RWPE2 (cell line): ENCODE results near the gene LMO1.
A peak's percentile ranks its signal among the peaks of the same experiment; 100 is the strongest.

Experiments used
- ATAC-seq: fragments of 200-7000 bp; cut with Tn5 transposase; 3 replicates; pipeline ENCODE4 v1.9.1; 2021; ENCODE audit warnings: low read depth
- DNase-seq: peaks from one replicate; pipeline ENCODE4 v3.0.0-alpha.2; 2020; ENCODE audit warnings: low spot score
- H3K27ac ChIP-seq: fragments of 450-650 bp; 2 replicates; pipeline ENCODE4 v1.5.1; 2017; ENCODE audit warnings: mild to moderate bottlenecking; ENCODE audit not compliant: poor library complexity, severe bottlenecking
- H3K27me3 ChIP-seq: fragments of 250-450 bp; sonication (Bioruptor Pico); 2 replicates; pipeline ENCODE4 v1.5.1; 2021; ENCODE audit warnings: mild to moderate bottlenecking, moderate library complexity; ENCODE audit not compliant: insufficient read depth, poor library complexity, severe bottlenecking
- H3K36me3 ChIP-seq: fragments of 250-450 bp; sonication (Bioruptor Pico); 2 replicates; pipeline ENCODE4 v1.5.1; 2020; ENCODE audit warnings: low read depth, mild to moderate bottlenecking, moderate library complexity
- H3K4me1 ChIP-seq: fragments of 250-450 bp; sonication (Bioruptor Pico); 2 replicates; pipeline ENCODE4 v1.5.1; 2021; ENCODE audit warnings: mild to moderate bottlenecking, moderate library complexity; ENCODE audit not compliant: insufficient read depth, poor library complexity, severe bottlenecking
- H3K4me3 ChIP-seq: fragments of 250-450 bp; sonication (Bioruptor Pico); 2 replicates; pipeline ENCODE4 v1.5.1; 2021; ENCODE audit warnings: mild to moderate bottlenecking, moderate library complexity; ENCODE audit not compliant: severe bottlenecking
- H3K9me3 ChIP-seq: fragments of 250-450 bp; sonication (Bioruptor Pico); 2 replicates; pipeline ENCODE4 v1.5.1; 2021; ENCODE audit warnings: mild to moderate bottlenecking, moderate library complexity; ENCODE audit not compliant: severe bottlenecking
- TF ChIP-seq, protein P1 (sequence below): fragments of 450-650 bp; IDR thresholded peaks from one replicate; pipeline ENCODE4 v1.5.1; 2017; ENCODE audit warnings: mild to moderate bottlenecking, moderate library complexity; ENCODE audit not compliant: poor library complexity, severe bottlenecking

The LMO1 gene

DNA sequence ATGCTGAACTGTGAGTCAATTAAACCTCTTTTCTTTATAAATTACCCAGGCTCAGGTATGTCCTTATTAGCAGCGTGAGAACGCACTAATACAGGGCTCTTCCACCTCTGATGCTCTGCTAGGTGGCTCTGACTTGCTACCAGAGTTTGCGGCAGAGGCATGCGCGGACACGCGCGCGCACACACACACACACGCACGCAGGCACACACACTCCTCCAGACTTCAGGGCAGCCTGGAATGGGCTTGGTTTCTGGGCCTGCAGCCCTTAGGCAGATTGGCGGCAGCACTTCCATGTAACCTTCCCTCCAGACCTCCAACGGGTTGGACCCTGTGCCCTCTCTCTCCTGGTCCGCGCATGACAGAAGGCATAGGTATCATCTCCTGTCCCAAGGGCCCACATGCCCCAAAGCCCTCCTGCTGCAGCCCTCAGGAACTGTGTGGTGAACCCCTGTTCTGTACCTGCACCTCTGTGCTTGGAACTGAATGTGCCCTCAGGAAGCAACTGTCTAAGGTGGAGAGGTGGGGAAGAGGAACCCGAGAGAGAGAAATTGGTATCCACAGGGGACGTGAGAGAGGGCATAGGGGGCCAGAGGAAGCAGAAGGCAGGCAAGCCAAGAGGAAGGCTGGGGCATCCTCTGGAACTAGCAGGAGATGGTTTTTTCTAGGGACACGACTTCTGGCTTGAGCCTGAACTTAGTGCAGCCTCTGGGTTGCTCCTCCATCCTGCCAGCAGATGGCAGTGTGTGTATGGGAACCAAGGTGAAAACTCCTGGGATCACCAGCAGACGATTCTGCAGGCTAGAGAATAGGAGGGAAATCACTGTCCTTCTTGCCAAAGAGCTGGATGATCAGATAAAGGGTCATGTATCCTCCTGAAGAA, 71.4 kb downstream of the LMO1 start:
- H3K4me1 ChIP-seq: no peaks in the 10 kb centered on the region
- H3K27ac ChIP-seq: no peak overlapping the region
- DNase-seq (no peak), ATAC-seq (peak; percentile 87)
- H3K27me3 ChIP-seq: no peaks in the 10 kb centered on the region
- no peaks in the 10 kb centered on the region for H3K9me3 ChIP-seq
- no peak overlapping the region for H3K4me3 ChIP-seq
- H3K36me3 ChIP-seq: no peaks in the 10 kb centered on the region
- TF ChIP-seq, protein P1, sequence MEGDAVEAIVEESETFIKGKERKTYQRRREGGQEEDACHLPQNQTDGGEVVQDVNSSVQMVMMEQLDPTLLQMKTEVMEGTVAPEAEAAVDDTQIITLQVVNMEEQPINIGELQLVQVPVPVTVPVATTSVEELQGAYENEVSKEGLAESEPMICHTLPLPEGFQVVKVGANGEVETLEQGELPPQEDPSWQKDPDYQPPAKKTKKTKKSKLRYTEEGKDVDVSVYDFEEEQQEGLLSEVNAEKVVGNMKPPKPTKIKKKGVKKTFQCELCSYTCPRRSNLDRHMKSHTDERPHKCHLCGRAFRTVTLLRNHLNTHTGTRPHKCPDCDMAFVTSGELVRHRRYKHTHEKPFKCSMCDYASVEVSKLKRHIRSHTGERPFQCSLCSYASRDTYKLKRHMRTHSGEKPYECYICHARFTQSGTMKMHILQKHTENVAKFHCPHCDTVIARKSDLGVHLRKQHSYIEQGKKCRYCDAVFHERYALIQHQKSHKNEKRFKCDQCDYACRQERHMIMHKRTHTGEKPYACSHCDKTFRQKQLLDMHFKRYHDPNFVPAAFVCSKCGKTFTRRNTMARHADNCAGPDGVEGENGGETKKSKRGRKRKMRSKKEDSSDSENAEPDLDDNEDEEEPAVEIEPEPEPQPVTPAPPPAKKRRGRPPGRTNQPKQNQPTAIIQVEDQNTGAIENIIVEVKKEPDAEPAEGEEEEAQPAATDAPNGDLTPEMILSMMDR: peak; percentile 87

DNA sequence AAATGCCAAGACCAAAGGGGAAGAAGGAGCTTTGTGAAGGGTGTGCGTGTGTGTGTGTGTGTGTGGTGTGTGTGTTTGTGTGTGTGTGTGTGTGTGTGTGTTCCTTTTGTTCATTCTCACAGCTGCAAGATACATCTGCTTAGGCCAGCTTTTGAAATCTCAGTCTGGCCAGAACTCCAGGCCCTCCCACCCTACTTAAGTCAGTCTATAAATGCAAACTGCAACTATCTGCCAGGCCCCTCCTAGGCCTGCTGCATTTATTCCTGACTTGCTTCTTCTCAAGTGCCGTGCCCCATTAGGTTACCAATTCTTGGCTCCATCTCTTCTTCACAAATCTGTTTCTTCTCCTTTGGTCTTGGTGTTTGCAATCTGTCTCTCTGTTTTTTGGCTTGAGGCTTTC, 73.2 kb downstream of the LMO1 start:
- H3K27ac ChIP-seq: no peak overlapping the region
- no peak for DNase-seq
- H3K27me3 ChIP-seq: no peaks in the 10 kb centered on the region
- no peaks in the 10 kb centered on the region for H3K36me3 ChIP-seq
- no peaks in the 10 kb centered on the region for H3K9me3 ChIP-seq
- H3K4me1 ChIP-seq: no peaks in the 10 kb centered on the region
- TF ChIP-seq, protein P1: no peak
- no peak overlapping the region for H3K4me3 ChIP-seq
- no peak for ATAC-seq

DNA sequence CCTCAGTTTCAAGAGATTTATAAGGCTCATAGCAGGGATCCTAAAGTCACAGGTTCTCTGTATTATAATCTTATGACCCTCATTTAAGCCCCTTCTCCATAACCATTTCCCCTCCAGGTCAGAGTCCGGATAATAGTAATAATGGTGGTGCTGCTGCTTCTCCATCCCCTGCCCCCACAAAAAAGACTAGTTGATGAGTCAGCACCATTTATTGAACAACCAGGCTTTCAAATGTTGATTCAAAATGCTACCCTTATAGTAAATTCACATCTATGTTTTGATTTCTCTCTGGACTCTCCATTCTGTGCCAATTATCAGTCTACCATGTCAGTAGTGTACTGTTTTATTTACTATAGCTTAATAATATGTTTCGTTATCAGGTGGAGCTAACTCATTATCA, 77.2 kb downstream of the LMO1 start:
- Histone ChIP-seq H3K27ac (no peak overlapping the region), H3K36me3 (no peaks in the 10 kb centered on the region), H3K4me1 (no peaks in the 10 kb centered on the region), H3K9me3 (no peaks in the 10 kb centered on the region), H3K4me3 (no peak overlapping the region), H3K27me3 (no peaks in the 10 kb centered on the region)
- ATAC-seq: no peak
- DNase-seq: no peak
- TF ChIP-seq, protein P1: no peak

DNA sequence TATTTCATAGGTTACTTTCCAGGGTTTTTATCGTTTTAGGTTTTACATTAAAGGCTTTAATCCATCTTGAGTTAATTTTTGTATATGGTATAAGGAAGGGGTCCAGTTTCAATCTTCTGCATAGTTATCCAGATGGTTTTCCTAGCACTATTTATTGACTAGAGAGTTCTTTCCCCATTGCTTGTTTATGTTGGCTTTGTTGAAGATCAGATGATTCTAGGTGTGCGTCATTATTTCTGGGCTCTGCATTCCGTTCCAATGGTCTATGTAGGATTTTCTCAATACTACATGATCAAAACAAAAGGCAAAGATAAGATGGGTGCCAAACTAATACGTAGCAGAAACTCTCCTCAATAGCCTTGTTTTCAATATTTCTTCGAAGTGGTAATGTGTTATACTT, 80.6 kb downstream of the LMO1 start:
- no peak overlapping the region for H3K27ac ChIP-seq
- ATAC-seq: no peak
- no peak overlapping the region for H3K4me3 ChIP-seq
- H3K36me3 ChIP-seq: no peaks in the 10 kb centered on the region
- H3K27me3 ChIP-seq: no peaks in the 10 kb centered on the region
- TF ChIP-seq, protein P1: no peak
- no peak for DNase-seq
- H3K4me1 ChIP-seq: no peaks in the 10 kb centered on the region
- H3K9me3 ChIP-seq: no peaks in the 10 kb centered on the region

DNA sequence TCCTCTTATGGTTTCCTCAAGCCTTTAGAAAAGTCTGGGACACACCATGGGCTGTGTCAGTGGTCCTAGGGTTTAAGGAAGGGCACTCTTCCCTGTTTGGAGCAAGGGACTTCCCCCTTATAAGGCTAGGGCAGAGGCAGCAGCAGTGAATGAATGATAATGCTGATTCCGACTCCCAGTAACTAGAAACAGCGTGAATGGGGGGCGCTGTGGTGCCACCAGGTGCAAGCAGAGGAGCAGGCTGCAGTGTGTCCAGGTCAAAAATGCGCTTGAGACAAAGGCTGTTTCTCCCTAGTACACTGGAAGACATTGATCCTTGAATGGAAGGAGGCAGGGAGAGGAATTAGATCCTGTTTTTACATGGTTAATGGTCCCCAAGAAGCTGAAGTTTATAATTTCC, 83.2 kb downstream of the LMO1 start:
- H3K4me1 ChIP-seq: no peaks in the 10 kb centered on the region
- DNase-seq (no peak), ATAC-seq (no peak)
- TF ChIP-seq, protein P1: no peak
- no peaks in the 10 kb centered on the region for H3K27me3 ChIP-seq
- H3K4me3 ChIP-seq: no peak overlapping the region
- no peak overlapping the region for H3K27ac ChIP-seq
- no peaks in the 10 kb centered on the region for H3K36me3 ChIP-seq
- H3K9me3 ChIP-seq: no peaks in the 10 kb centered on the region
